Measurements from ENCODE around the gene C16orf92. TPM values are rescaled to one million over a fixed set of nuclear protein-coding genes. Genes with fewer than 3 reads are reported as not detected.

The C16orf92 gene
- total and polyA plus RNA-seq, 2 experiments from 2014 or later: not detected

DNA sequence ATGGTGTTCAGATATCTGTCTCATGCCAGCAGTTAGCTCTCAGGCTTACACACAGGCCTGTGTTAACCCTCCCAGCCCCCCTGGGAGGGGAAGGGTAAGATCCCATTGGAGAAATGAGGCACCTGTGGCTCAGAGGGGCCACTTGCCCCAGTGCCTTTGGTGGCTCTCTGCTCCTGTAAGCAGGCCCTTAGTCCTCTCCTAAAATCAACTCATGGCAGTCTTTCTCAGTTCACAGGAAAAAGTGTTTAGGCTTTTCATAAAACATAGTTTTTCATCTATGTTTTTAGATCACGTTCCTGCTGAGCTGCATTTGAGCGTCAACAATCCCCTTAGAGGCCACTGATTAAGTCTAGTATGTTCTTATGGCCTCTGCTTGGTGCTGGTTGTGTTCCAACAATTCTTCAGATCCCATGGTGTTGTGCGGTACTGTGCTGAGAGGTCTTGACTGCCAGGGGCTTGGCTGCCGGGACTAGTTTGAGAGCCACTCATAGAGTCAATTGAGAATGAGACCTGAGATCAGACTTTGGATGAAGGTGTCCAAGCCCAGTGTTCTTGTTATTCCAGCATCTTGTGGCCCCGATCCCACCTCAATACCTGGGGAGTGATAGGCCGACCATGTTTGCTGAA lies 38.7 kb upstream of the C16orf92 start:
- TF ChIP-seq, protein P1, sequence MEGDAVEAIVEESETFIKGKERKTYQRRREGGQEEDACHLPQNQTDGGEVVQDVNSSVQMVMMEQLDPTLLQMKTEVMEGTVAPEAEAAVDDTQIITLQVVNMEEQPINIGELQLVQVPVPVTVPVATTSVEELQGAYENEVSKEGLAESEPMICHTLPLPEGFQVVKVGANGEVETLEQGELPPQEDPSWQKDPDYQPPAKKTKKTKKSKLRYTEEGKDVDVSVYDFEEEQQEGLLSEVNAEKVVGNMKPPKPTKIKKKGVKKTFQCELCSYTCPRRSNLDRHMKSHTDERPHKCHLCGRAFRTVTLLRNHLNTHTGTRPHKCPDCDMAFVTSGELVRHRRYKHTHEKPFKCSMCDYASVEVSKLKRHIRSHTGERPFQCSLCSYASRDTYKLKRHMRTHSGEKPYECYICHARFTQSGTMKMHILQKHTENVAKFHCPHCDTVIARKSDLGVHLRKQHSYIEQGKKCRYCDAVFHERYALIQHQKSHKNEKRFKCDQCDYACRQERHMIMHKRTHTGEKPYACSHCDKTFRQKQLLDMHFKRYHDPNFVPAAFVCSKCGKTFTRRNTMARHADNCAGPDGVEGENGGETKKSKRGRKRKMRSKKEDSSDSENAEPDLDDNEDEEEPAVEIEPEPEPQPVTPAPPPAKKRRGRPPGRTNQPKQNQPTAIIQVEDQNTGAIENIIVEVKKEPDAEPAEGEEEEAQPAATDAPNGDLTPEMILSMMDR (IDR thresholded peaks at IDR 0.05; ENCODE audit: low read depth, low read length): no peak
- H3K4me1 ChIP-seq (ENCODE audit: low read depth): no peaks in the 10 kb centered on the region
- H3K4me3 ChIP-seq: no peak overlapping the region
- H3K36me3 ChIP-seq: peaks cover 73% of the 10 kb centered on the region
- no peaks in the 10 kb centered on the region for H3K27me3 ChIP-seq
- H3K27ac ChIP-seq: no peak overlapping the region
- no peak for DNase-seq (ENCODE audit: low read depth in 1 of 2, low spot score in 1 of 2)
- H3K9me3 ChIP-seq (ENCODE audit: low read depth): no peaks in the 10 kb centered on the region

DNA sequence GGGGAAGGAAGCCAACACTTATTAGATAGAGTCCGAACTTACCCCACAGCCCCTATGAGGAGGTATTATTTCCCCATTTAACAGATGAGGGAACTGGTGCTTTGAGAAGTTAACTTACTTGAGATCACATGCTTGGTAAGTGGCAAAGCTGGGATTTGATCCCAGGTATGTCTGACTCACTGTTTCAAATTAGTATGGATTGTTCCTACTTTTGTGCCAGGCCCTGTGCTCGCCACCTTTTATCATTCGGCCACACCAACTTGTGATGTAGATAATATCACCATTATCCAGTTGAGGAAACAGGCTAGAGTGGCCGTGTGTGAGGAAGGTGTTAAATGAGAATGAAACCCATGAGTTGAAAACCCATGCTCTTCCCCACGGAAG lies 38.2 kb upstream of the C16orf92 start:
- Histone ChIP-seq H3K27ac (no peak overlapping the region), H3K27me3 (no peaks in the 10 kb centered on the region), H3K4me1 (ENCODE audit: low read depth) (no peaks in the 10 kb centered on the region), H3K4me3 (no peak overlapping the region), H3K9me3 (ENCODE audit: low read depth) (no peaks in the 10 kb centered on the region), H3K36me3 (peaks cover 71% of the 10 kb centered on the region)
- TF ChIP-seq, protein P1 (IDR thresholded peaks at IDR 0.05; ENCODE audit: low read depth, low read length): no peak
- DNase-seq (ENCODE audit: low read depth in 1 of 2, low spot score in 1 of 2): no peak

DNA sequence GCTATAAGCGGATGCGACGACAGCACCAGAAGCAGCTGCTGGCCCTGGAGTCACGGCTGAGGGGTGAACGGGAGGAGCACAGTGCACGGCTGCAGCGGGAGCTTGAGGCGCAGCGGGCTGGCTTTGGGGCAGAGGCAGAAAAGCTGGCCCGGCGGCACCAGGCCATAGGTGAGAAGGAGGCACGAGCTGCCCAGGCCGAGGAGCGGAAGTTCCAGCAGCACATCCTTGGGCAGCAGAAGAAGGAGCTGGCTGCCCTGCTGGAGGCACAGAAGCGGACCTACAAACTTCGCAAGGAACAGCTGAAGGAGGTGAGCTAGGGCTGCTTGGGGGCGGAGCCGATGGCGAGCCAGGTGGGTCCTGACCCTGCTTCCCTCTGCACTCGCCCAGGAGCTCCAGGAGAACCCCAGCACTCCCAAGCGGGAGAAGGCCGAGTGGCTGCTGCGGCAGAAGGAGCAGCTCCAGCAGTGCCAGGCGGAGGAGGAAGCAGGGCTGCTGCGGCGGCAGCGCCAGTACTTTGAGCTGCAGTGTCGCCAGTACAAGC lies 37.7 kb upstream of the C16orf92 start:
- TF ChIP-seq, protein P1 (IDR thresholded peaks at IDR 0.05; ENCODE audit: low read depth, low read length): no peak
- H3K27ac ChIP-seq: no peak overlapping the region
- H3K9me3 ChIP-seq (ENCODE audit: low read depth): no peaks in the 10 kb centered on the region
- H3K27me3 ChIP-seq: no peaks in the 10 kb centered on the region
- no peak overlapping the region for H3K4me3 ChIP-seq
- H3K4me1 ChIP-seq (ENCODE audit: low read depth): no peaks in the 10 kb centered on the region
- peaks cover 71% of the 10 kb centered on the region for H3K36me3 ChIP-seq
- no peak for DNase-seq (ENCODE audit: low read depth in 1 of 2, low spot score in 1 of 2)

DNA sequence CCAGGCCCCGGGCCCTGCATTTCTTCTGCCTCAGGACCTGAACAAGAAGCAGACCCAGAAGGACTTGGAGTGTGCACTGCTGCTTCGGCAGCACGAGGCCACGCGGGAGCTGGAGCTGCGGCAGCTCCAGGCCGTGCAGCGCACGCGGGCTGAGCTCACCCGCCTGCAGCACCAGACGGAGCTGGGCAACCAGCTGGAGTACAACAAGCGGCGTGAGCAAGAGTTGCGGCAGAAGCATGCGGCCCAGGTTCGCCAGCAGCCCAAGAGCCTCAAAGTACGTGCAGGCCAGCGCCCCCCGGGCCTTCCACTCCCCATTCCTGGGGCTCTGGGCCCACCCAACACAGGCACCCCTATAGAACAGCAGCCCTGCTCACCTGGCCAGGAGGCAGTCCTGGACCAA lies 36.8 kb upstream of the C16orf92 start:
- no peak overlapping the region for H3K4me3 ChIP-seq
- H3K27ac ChIP-seq: no peak overlapping the region
- no peak for DNase-seq (ENCODE audit: low read depth in 1 of 2, low spot score in 1 of 2)
- no peaks in the 10 kb centered on the region for H3K4me1 ChIP-seq (ENCODE audit: low read depth)
- no peaks in the 10 kb centered on the region for H3K27me3 ChIP-seq
- H3K9me3 ChIP-seq (ENCODE audit: low read depth): no peaks in the 10 kb centered on the region
- TF ChIP-seq, protein P1 (IDR thresholded peaks at IDR 0.05; ENCODE audit: low read depth, low read length): no peak
- peaks cover 70% of the 10 kb centered on the region for H3K36me3 ChIP-seq

DNA sequence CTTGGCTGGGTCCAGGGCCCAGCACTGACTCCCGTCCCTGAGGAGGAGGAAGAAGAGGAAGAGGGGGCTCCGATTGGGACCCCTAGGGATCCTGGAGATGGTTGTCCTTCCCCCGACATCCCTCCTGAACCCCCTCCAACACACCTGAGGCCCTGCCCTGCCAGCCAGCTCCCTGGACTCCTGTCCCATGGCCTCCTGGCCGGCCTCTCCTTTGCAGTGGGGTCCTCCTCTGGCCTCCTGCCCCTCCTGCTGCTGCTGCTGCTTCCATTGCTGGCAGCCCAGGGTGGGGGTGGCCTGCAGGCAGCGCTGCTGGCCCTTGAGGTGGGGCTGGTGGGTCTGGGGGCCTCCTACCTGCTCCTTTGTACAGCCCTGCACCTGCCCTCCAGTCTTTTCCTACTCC lies 36.1 kb upstream of the C16orf92 start:
- no peak for DNase-seq (ENCODE audit: low read depth in 1 of 2, low spot score in 1 of 2)
- H3K27ac ChIP-seq: no peak overlapping the region
- H3K4me3 ChIP-seq: no peak overlapping the region
- peaks cover 63% of the 10 kb centered on the region for H3K36me3 ChIP-seq
- H3K9me3 ChIP-seq (ENCODE audit: low read depth): no peaks in the 10 kb centered on the region
- H3K4me1 ChIP-seq (ENCODE audit: low read depth): no peaks in the 10 kb centered on the region
- no peaks in the 10 kb centered on the region for H3K27me3 ChIP-seq
- TF ChIP-seq, protein P1 (IDR thresholded peaks at IDR 0.05; ENCODE audit: low read depth, low read length): no peak
